Inflammatory macrophage (primary cell): ENCODE measurements around the gene UFD1.

Source experiments
- DNase-seq, 2 donors: peaks; one replicate each; pipeline ENCODE4 v3.0.0-alpha.2; 2020 to 2022

UFD1 gene

GRCh38 chr22:19419464-19420178 is 59.4 kb downstream of the UFD1 start:
- no peak for DNase-seq

GRCh38 chr22:19419086-19419463 is 59.9 kb downstream of the UFD1 start:
- DNase-seq: peak; percentile 54 to 64

DNA sequence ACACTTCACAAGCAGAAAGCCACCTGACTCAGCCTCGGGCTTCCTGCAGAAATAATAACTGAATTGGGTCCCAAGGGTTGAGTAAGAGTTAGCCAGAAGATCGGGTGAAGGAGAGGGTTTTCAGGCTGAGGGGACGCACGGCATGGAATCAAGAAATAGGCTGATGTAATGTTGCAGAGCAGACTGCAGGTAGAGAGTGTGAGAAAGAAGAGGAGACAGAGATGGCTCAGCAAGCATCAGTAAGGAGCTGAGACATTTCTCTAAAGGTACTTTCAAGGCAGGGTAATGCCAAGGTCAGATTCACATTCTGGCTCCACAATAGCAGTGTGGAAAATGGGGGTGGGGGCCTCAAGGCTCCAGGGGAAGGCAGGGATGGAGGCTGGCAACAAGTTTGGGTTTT is 66.1 kb downstream of the UFD1 start:
- no peak for DNase-seq

- DNase-seq: no peak
Measured at GRCh38 chr22:19412478-19412877, 66.5 kb downstream of the UFD1 start.

GRCh38 chr22:19411690-19412045 is 67.3 kb downstream of the UFD1 start:
- no peak for DNase-seq

GRCh38 chr22:19410941-19411689 is 67.9 kb downstream of the UFD1 start:
- DNase-seq: no peak

- no peak for DNase-seq
Measured at GRCh38 chr22:19407649-19408606, 71.1 kb downstream of the UFD1 start.

GRCh38 chr22:19406846-19407245 is 72.1 kb downstream of the UFD1 start:
- DNase-seq: no peak

- DNase-seq: no peak
Measured at GRCh38 chr22:19406281-19406811, 72.6 kb downstream of the UFD1 start.

- DNase-seq: no peak
Measured at GRCh38 chr22:19405652-19406051, 73.3 kb downstream of the UFD1 start.

DNA sequence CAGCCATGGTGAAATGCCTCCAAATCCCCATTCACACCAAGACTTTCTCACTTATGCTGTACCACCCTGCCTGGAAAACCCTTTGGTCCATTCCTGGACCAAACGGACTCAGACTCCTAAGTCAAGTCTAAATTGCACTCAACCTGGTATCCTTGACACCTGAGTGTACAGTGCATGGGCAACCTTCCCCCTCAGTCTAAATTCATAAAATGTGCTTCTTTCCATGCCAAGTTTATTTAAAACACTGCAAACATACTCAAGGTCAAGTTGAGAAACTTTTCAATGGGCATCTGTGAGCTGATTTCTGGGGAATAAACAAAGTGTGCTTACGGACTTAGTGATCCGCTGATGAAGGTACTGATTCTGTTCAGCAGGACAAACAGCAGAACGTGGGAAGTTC is 73.9 kb downstream of the UFD1 start:
- no peak for DNase-seq

DNA sequence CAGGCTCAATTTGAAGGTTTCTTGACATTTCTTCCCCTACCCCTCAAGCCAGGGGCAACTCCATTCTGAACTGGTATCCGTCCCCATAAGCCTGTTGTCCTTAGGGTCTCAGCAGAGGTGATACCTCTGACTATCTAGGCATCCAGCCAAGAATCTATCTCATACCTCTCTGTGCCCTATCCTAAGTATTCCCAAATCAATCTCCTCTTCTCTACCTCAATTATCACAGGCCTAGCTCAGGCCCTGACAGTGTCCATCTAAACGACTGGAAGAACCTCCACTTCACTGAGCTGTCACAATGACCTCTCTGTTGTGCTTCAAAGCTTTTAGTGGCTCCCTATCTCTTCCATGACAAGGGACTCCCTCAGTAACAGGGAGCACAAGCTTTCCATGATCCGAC is 74.3 kb downstream of the UFD1 start:
- DNase-seq: no peak

GRCh38 chr22:19402642-19403191 is 76.3 kb downstream of the UFD1 start:
- DNase-seq: no peak

DNA sequence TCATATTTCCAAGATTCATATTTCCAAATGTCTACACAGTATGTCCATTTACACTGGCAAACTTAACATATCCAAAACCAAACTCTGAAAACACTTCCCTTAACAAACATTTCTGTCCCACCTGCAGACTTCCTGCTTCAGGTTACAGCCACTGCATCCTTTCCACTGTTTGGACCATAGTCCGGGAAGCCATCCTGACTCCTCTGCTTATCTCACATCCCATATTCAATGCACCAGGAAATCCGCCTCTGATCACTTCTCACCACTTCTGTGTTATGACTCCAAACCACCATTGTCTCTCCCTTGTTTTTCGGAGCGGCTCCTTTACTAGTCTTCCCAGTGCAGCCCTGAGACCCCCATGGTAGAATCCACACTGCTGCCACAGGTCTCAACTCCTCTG is 77.5 kb downstream of the UFD1 start:
- no peak for DNase-seq

- DNase-seq: no peak
Measured at GRCh38 chr22:19400881-19401280, 78.1 kb downstream of the UFD1 start.
